BLaER1 treated with 17β-estradiol and CSF1 and Interleukin-3, amounts not matched to agents 10 nM and 100 nM (cell line): ENCODE data around the gene PRAME.
A peak's percentile ranks its signal among the peaks of the same experiment; 100 is the strongest.
"Not testable (repeated sequence)": the region's sequence is repeated elsewhere in the genome, so short reads cannot be mapped to it uniquely, and the experiment has no call there.

Experiments used
- H3K27ac ChIP-seq, 11 experiments: shearing (Covaris generic); formaldehyde crosslinking; 2 replicates each; pipeline ENCODE4 v1.8.1; 2022
- H3K27me3 ChIP-seq, 11 experiments: shearing (Covaris generic); formaldehyde crosslinking; 2 replicates each; pipeline ENCODE4 v1.8.1; 2022
- H3K36me3 ChIP-seq, 11 experiments: shearing (Covaris generic); formaldehyde crosslinking; 2 replicates each; pipeline ENCODE4 v1.8.1; 2022
- H3K4me1 ChIP-seq, 10 experiments: shearing (Covaris generic); formaldehyde crosslinking; 2 replicates each; pipeline ENCODE4 v1.8.1; 2022
- H3K4me2 ChIP-seq, 11 experiments: shearing (Covaris generic); formaldehyde crosslinking; 2 replicates each; pipeline ENCODE4 v1.8.1; 2022
- H3K4me3 ChIP-seq, 10 experiments: shearing (Covaris generic); formaldehyde crosslinking; 2 replicates each; pipeline ENCODE4 v1.8.1; 2022
- H3K9ac ChIP-seq, 11 experiments: shearing (Covaris generic); formaldehyde crosslinking; 2 replicates each; pipeline ENCODE4 v1.8.1; 2022
- H3K9me3 ChIP-seq, 11 experiments: shearing (Covaris generic); formaldehyde crosslinking; replicated peaks in 1 of 11; 2 replicates each; pipeline ENCODE4 v1.8.1; 2022
- H4K20me1 ChIP-seq, 11 experiments: shearing (Covaris generic); formaldehyde crosslinking; 2 replicates each; pipeline ENCODE4 v1.8.1; 2022
- Cebpa-rat ChIP-seq, 11 experiments: shearing (Covaris generic); IDR thresholded peaks; 2 replicates each; pipeline ENCODE4 v1.8.1; 2022

Gene PRAME

DNA sequence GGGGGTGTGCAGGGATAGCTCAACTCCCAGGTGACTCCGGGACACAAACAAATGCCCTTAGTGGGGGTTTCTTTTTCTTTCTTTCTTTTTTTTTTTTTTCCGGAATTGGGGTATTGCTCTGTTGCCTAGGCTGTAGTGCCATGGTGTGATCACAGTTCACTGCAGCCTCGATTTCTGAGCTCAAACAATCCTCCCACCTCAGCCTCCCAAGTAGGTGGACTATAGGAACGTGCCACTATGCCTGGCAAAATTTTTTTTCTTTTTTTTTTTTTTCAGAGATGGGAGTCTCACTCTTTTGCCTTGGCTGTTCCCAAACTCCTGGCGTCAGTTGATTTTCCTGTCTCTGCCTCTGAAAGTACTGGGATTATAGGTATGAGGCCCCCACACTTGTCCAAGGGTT is 25.2 kb downstream of the PRAME start:
- no peaks in the 10 kb centered on the region for H3K36me3 ChIP-seq
- no peak for TF ChIP-seq Cebpa-rat (IDR thresholded peaks at IDR 0.05)

DNA sequence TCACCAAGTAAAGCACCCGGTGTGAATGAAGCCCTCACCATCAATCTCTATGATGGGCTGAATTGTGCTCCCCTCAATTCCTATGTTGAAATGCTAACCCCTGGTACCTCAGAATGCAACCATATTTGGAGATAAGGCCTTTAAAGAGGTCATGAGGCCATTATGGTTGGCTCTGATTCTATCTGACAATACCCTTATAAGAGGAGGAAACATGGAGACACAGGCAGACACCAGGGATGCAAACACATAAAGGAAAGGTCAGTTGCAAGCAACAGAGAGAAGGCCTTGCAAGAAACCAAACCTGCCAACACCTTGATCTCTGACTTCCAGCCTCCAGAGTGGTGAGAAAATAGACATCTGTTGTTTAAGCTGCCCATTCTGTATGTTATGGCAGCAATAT is 25.6 kb downstream of the PRAME start:
- Histone ChIP-seq H3K9ac (no peak overlapping the region), H3K36me3 (no peaks in the 10 kb centered on the region), H4K20me1 (no peaks in the 10 kb centered on the region), H3K9me3 (peaks cover 0 to 1% (median 0%) of the 10 kb centered on the region in 11 experiments; a peak in 1 of 22 replicates), H3K4me1 (no peaks in the 10 kb centered on the region), H3K27ac (no peak overlapping the region), H3K4me3 (no peak overlapping the region), H3K4me2 (no peak overlapping the region), H3K27me3 (no peaks in the 10 kb centered on the region)
- TF ChIP-seq Cebpa-rat (IDR thresholded peaks at IDR 0.05), result no peak

More for the DNA sequence above, 25.2 kb downstream of the PRAME start:
- no peak overlapping the region for H3K9ac ChIP-seq
- no peaks in the 10 kb centered on the region for H3K9me3 ChIP-seq
- H3K27ac ChIP-seq, result no peak overlapping the region
- no peak overlapping the region for H3K4me3 ChIP-seq
- no peaks in the 10 kb centered on the region for H3K4me1 ChIP-seq
- no peaks in the 10 kb centered on the region for H3K27me3 ChIP-seq
- H4K20me1 ChIP-seq, result no peaks in the 10 kb centered on the region
- H3K4me2 ChIP-seq, result no peak overlapping the region

DNA sequence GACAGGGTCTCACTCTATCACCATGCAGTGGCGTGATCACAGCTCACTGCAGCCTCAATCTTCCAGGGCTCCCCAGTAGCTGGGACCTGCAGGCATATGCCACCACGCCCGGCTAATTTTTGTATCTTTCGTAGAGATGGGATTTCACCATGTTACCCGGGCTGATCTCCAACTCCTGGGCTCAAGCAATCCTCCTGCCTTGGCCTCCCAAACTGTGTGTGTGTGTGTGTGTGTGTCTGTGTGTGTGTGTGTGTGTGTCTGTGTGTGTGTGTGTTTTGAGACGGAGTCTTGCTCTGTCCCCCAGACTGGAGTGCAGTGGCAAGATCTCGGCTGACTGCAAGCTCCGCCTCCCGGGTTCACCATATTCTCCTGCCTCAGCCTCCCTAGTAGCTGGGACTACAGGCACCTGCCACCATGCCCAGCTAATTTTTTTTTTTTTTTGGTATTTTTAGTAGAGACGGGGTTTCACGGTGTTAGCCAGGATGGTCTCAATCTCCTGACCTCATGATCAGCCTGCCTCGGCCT is 26.5 kb downstream of the PRAME start:
- H3K4me2 ChIP-seq, H3K27ac ChIP-seq: not testable (repeated sequence)

DNA sequence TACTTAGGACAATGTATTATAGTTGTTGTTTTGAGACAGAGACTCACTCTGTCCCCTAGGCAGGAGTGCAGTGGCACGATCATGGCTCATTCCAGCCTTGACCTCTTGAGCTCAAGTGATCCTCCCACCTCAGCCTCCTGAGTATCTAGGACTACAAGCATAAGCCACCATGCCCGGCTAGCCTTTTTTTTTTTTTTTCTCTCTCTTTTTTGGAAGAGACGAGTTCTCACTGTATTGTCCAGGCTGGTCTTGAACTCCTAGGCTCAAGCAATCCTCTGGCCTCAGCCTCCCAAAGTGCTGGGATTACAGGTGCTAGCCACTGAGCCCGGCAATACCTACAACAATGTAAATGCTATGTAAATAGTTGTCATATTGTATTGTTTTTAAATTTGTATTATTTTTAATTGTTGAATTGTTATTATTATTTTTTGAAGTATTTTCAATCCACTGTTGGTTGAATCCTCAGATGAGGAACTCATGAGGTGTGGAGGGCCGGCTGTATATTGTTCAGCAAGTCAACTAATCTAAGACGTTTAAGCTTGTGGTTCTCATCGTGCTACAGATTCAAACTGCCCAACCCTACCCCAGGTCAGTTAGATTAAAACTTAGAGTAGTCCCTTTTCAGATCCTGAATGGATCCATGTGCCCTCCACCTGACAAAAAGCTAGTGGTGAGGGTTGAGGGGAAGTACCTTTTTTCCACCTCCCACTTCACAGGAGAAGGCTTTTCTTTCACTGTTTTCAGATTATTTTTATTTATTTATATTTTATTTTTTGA is 27.1 kb downstream of the PRAME start:
- TF ChIP-seq Cebpa-rat (IDR thresholded peaks at IDR 0.05), result no peak
- Histone ChIP-seq H3K4me2 (no peak overlapping the region), H3K4me1 (no peaks in the 10 kb centered on the region), H3K27me3 (no peaks in the 10 kb centered on the region), H4K20me1 (no peaks in the 10 kb centered on the region), H3K36me3 (no peaks in the 10 kb centered on the region), H3K9me3 (peaks cover 0 to 16% (median 8%) of the 10 kb centered on the region in 11 experiments; a peak in 10 of 22 replicates), H3K27ac (no peak overlapping the region), H3K9ac (no peak overlapping the region), H3K4me3 (no peak overlapping the region)

More for the DNA sequence above, 26.5 kb downstream of the PRAME start:
- not testable (repeated sequence) for H3K4me1 ChIP-seq, H3K27me3 ChIP-seq, H3K9ac ChIP-seq, H3K9me3 ChIP-seq, H3K36me3 ChIP-seq, H3K4me3 ChIP-seq, H4K20me1 ChIP-seq

DNA sequence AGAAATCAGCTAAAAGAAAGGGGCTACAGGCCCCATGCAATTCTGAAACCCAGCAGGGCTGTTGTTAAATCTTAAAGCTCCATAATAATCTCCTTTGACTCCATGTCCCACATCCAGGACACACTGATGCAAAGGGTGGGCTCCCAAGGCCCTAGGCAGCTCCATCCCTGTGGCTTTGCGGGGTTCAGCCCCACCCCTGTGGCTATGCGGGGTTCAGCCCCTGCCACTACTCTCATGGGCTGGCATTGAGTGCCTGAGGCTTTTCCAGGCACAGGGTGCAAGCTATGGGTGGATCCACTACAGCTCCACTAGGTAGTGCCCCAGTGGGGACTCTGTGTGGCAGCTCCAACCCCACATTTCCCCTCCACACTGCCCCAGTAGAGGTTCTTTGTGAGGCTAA is 30.3 kb downstream of the PRAME start:
- Histone ChIP-seq H3K4me2 (no peak overlapping the region), H3K27ac (no peak overlapping the region), H3K4me1 (peaks cover 0 to 12% (median 1%) of the 10 kb centered on the region in 10 experiments; a peak in 7 of 20 replicates), H3K9ac (no peak overlapping the region), H3K36me3 (no peaks in the 10 kb centered on the region), H3K27me3 (no peaks in the 10 kb centered on the region), H3K4me3 (no peak overlapping the region), H3K9me3 (peaks cover 0 to 18% (median 8%) of the 10 kb centered on the region in 11 experiments; a peak in 10 of 22 replicates), H4K20me1 (no peaks in the 10 kb centered on the region)
- no peak for TF ChIP-seq Cebpa-rat (IDR thresholded peaks at IDR 0.05)

DNA sequence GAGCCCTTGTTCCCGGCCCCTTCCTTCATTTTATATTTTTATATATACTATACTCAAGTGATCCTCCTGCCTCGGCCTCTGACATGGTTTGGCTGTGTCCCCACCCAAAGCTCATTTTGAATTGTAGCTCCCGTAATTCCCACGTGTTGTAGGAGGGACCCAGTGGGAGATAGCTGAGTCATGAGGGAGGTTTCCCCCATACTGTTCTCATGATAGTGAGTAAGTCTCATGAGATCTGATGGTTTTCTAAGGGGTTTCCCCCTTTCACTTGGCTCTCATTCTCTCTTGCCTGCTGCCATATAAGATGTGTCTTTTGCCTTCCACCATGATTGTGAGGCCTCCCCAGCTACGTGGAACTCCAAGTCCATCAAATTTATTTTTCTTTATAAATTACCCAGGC is 31.8 kb downstream of the PRAME start:
- no peak overlapping the region for H3K4me3 ChIP-seq
- no peak overlapping the region for H3K4me2 ChIP-seq
- peaks cover 0 to 12% (median 1%) of the 10 kb centered on the region in 10 experiments; a peak in 7 of 20 replicates for H3K4me1 ChIP-seq
- peaks cover 0 to 18% (median 8%) of the 10 kb centered on the region in 11 experiments; a peak in 10 of 22 replicates for H3K9me3 ChIP-seq
- no peaks in the 10 kb centered on the region for H4K20me1 ChIP-seq
- no peak overlapping the region for H3K27ac ChIP-seq
- H3K27me3 ChIP-seq, result no peaks in the 10 kb centered on the region
- no peak overlapping the region for H3K9ac ChIP-seq
- TF ChIP-seq Cebpa-rat (IDR thresholded peaks at IDR 0.05), result no peak
- no peaks in the 10 kb centered on the region for H3K36me3 ChIP-seq

DNA sequence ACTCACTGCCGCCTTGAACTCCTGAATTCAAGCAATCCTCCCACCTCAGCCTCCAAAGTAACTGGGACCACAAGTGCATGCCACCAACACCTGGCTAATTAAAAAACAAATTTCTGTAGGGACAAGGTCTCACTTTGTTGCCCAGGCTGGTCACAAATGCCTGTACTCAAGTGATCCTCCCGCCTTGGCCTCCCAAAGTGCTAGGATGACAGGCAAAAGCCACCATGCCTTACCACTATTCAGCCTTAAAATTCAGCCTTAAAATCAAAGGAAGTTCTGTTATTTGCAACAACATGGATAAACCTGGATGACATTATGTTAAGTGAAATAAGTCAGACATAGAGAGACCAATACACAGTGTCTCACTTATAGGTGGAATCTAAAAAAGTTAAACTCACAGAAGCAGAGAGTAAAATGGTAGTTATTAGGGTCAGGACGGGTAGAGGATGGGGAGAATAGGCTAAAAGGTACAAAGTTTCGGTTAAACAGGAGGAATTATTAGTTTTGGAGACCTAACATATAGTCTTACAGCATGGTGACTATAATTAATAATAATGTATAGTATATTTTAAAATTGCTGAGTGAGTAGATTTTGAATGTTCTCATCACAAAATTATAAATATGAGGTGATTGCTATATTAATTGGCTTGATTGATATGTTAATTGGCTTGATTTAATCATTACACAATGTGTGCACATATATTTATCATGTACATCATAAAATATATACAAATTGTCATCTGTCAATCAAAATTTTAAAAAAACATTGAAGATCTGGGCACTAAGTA is 32.7 kb downstream of the PRAME start:
- peak overlapping the region in 3 of 11 experiments; percentile 21 to 39 (median 32); a peak in 3 of 22 replicates for H3K4me2 ChIP-seq
- no peak overlapping the region for H3K4me3 ChIP-seq
- no peaks in the 10 kb centered on the region for H4K20me1 ChIP-seq
- H3K4me1 ChIP-seq, result peaks cover 0 to 20% (median 5%) of the 10 kb centered on the region in 10 experiments; a peak in 9 of 20 replicates
- peaks cover 0 to 18% (median 8%) of the 10 kb centered on the region in 11 experiments; a peak in 10 of 22 replicates for H3K9me3 ChIP-seq
- H3K9ac ChIP-seq, result no peak overlapping the region
- no peaks in the 10 kb centered on the region for H3K27me3 ChIP-seq
- no peaks in the 10 kb centered on the region for H3K36me3 ChIP-seq
- H3K27ac ChIP-seq, result no peak overlapping the region
- no peak for TF ChIP-seq Cebpa-rat (IDR thresholded peaks at IDR 0.05)

DNA sequence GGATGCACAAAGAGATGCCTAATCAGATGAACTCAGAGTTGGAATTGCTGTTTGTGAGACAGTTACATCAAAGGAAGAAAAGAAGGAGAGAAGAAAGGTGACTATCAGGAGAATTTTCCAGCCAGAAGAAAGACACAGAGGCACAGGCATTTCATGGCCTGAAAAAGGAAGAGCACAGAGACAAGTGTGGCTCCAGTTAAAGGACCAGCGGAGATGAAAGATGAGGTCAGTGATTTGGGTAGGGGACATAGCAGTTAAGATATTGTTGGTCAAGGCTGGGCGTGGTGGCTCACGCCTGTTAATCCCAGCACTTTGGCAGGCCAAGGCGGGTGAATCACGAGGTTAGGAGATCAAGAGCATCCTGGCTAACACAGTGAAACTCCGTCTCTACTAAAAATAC is 35.6 kb downstream of the PRAME start:
- Histone ChIP-seq H3K9ac (no peak overlapping the region), H3K27me3 (no peaks in the 10 kb centered on the region)
- TF ChIP-seq Cebpa-rat (IDR thresholded peaks at IDR 0.05), result no peak

DNA sequence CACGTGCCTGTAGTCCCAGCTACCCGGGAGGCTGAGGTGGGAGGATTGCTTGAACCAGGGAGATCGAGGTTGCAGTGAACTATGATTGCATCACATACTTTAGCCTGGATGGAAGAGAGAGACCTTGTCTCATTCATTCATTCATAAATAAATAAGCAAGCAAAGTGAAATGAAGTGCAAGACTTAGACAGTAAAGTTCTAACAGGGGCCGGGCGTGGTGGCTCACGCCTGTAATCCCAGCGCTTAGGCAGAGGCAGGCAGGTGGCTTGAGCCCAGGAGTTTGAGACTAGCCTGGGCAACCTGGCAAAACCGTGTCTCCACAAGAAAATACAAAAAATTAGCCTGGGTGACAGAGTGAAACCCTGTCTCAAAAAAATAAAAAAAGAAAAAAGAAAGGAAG is 37.4 kb downstream of the PRAME start:
- no peak overlapping the region for H3K27ac ChIP-seq
- no peaks in the 10 kb centered on the region for H3K36me3 ChIP-seq
- TF ChIP-seq Cebpa-rat (IDR thresholded peaks at IDR 0.05), result 0 out of 22 replicates have a peak, but pooled peaks of 2 of the 11 experiments have one; percentile 26 to 34
- no peak overlapping the region for H3K9ac ChIP-seq
- H3K4me2 ChIP-seq, result peak overlapping the region in 3 of 11 experiments; percentile 11 to 27 (median 20); a peak in 2 of 22 replicates
- H3K4me1 ChIP-seq, result peaks cover 7 to 31% (median 12%) of the 10 kb centered on the region in 10 experiments; a peak in 19 of 20 replicates
- no peaks in the 10 kb centered on the region for H3K9me3 ChIP-seq
- no peaks in the 10 kb centered on the region for H3K27me3 ChIP-seq
- H4K20me1 ChIP-seq, result no peaks in the 10 kb centered on the region
- no peak overlapping the region for H3K4me3 ChIP-seq

More for the DNA sequence above, 35.6 kb downstream of the PRAME start:
- peaks cover 0 to 18% (median 8%) of the 10 kb centered on the region in 11 experiments; a peak in 10 of 22 replicates for H3K9me3 ChIP-seq
- no peak overlapping the region for H3K4me3 ChIP-seq
- H3K27ac ChIP-seq, result no peak overlapping the region
- no peak overlapping the region for H3K4me2 ChIP-seq
- no peaks in the 10 kb centered on the region for H3K36me3 ChIP-seq
- peaks cover 7 to 31% (median 12%) of the 10 kb centered on the region in 10 experiments; a peak in 19 of 20 replicates for H3K4me1 ChIP-seq
- H4K20me1 ChIP-seq, result no peaks in the 10 kb centered on the region
